Activated B cell treated with CpG ODN at 0.5 μM for 24 hours (primary cell): Measurements from ENCODE around the gene SLC9A3. TPM values are rescaled to one million over a fixed set of nuclear protein-coding genes. Genes with fewer than 3 reads are reported as not detected.

ENCODE experiments used
- ATAC-seq: fragments of 200-7000 bp; cut with Tn5 transposase; one replicate; pipeline ENCODE4 v1.10.0; 2021; ENCODE audit warnings: low read depth, mild to moderate bottlenecking, moderate library complexity
- CTCF ChIA-PET: fragments of 350-600 bp; sonication (Branson Sonifier 250); formaldehyde crosslinking; loops from one replicate; lab custom pipeline; 2021; ENCODE audit warnings: antibody characterized with exemption; lab: Charles Lee
- POLR2A ChIA-PET: fragments of 350-600 bp; sonication (Branson Sonifier 250); formaldehyde crosslinking; loops from one replicate; lab custom pipeline; 2021; ENCODE audit warnings: antibody characterized with exemption; lab: Charles Lee
- DNase-seq: peaks from one replicate; pipeline ENCODE4 v3.0.0; 2022
- H3K27ac Mint-ChIP-seq: one replicate; pipeline ENCODE4 v1.8.0; 2020; ENCODE audit warnings: mixed read lengths
- H3K27me3 Mint-ChIP-seq: one replicate; pipeline ENCODE4 v1.8.0; 2021; ENCODE audit warnings: mixed read lengths
- H3K36me3 Mint-ChIP-seq: one replicate; pipeline ENCODE4 v1.8.0; 2021; ENCODE audit warnings: low read depth, mixed read lengths
- H3K4me1 Mint-ChIP-seq: one replicate; pipeline ENCODE4 v1.8.0; 2021; ENCODE audit warnings: mixed read lengths
- H3K4me3 Mint-ChIP-seq: one replicate; pipeline ENCODE4 v1.8.0; 2020; ENCODE audit warnings: mild to moderate bottlenecking, mixed read lengths
- H3K9me3 Mint-ChIP-seq: one replicate; pipeline ENCODE4 v1.8.0; 2020; ENCODE audit warnings: mixed read lengths
- CTCF ChIP-seq: fragments of 200-600 bp; IDR thresholded peaks from one replicate; pipeline ENCODE4 v1.8.0; 2022; ENCODE audit warnings: antibody characterized with exemption, mild to moderate bottlenecking
- intact Hi-C: fragments of 100-400 bp; cut with micrococcal nuclease; formaldehyde crosslinking; loops from one replicate; pipeline ENCODE4 v1.15.1; 2024
- total RNA-seq: library from RNA; stranded (reverse); gene quantifications from 2 replicates; pipeline ENCODE4 v1.2.3, GENCODE V29; 2022

The SLC9A3 gene
- total RNA-seq: 0.20 and 0.42 TPM in 2 replicates

GRCh38 chr5:524234-524972 is at the start of gene SLC9A3:
TSS of gene SLC9A3 (minus strand) at chr5:524449.
- Mint-ChIP-seq H3K4me1 (peaks cover 39% of the 10 kb centered on the region), H3K27ac (no peak within 1 kb of the TSS), H3K9me3 (no peaks in the 10 kb centered on the region), H3K4me3 (peak within 1 kb of the TSS; percentile 29), H3K27me3 (peaks cover 58% of the 10 kb centered on the region), H3K36me3 (no peaks in the 10 kb centered on the region)
- TF ChIP-seq CTCF: no peak
- ATAC-seq (no peak), DNase-seq (no peak)
- POLR2A ChIA-PET: no interaction called here
- intact Hi-C loops: no loop called here
- CTCF ChIA-PET: no interaction called here

GRCh38 chr5:573976-574375 is 49.7 kb upstream of the SLC9A3 start:
- no peak for TF ChIP-seq CTCF
- H3K27me3 Mint-ChIP-seq: peaks cover 13% of the 10 kb centered on the region
- DNase-seq (no peak), ATAC-seq (no peak)
- no peak overlapping the region for H3K4me3 Mint-ChIP-seq
- H3K27ac Mint-ChIP-seq: no peak overlapping the region
- peaks cover 3% of the 10 kb centered on the region for H3K36me3 Mint-ChIP-seq
- intact Hi-C loops: no loop called here
- POLR2A ChIA-PET: no interaction called here
- peaks cover 5% of the 10 kb centered on the region for H3K4me1 Mint-ChIP-seq
- CTCF ChIA-PET: no interaction called here
- peaks cover 28% of the 10 kb centered on the region for H3K9me3 Mint-ChIP-seq

- DNase-seq (no peak), ATAC-seq (no peak)
- intact Hi-C loops: no loop called here
- Mint-ChIP-seq H3K9me3 (peaks cover 25% of the 10 kb centered on the region), H3K36me3 (peaks cover 3% of the 10 kb centered on the region), H3K27me3 (peaks cover 15% of the 10 kb centered on the region), H3K27ac (no peak overlapping the region), H3K4me3 (no peak overlapping the region), H3K4me1 (peaks cover 5% of the 10 kb centered on the region)
- CTCF ChIA-PET: no interaction called here
- no peak for TF ChIP-seq CTCF
- POLR2A ChIA-PET: no interaction called here
Observed at GRCh38 chr5:573206-573605, 49.0 kb upstream of the SLC9A3 start.

GRCh38 chr5:572398-573019 is 48.3 kb upstream of the SLC9A3 start:
- intact Hi-C loops: no loop called here
- Mint-ChIP-seq H3K36me3 (peaks cover 3% of the 10 kb centered on the region), H3K4me1 (peaks cover 5% of the 10 kb centered on the region), H3K9me3 (peaks cover 19% of the 10 kb centered on the region), H3K27ac (no peak overlapping the region), H3K27me3 (peaks cover 16% of the 10 kb centered on the region), H3K4me3 (no peak overlapping the region)
- ATAC-seq (no peak), DNase-seq (no peak)
- CTCF ChIA-PET: no interaction called here
- POLR2A ChIA-PET: no interaction called here
- TF ChIP-seq CTCF: no peak

- DNase-seq (no peak), ATAC-seq (no peak)
- H3K4me3 Mint-ChIP-seq: no peak overlapping the region
- H3K27me3 Mint-ChIP-seq: peaks cover 23% of the 10 kb centered on the region
- CTCF ChIA-PET: no interaction called here
- TF ChIP-seq CTCF: no peak
- POLR2A ChIA-PET: no interaction called here
- peaks cover 5% of the 10 kb centered on the region for H3K4me1 Mint-ChIP-seq
- no peak overlapping the region for H3K27ac Mint-ChIP-seq
- peaks cover 3% of the 10 kb centered on the region for H3K36me3 Mint-ChIP-seq
- intact Hi-C loops: no loop called here
- H3K9me3 Mint-ChIP-seq: peaks cover 18% of the 10 kb centered on the region
Observed at GRCh38 chr5:571791-572190, 47.5 kb upstream of the SLC9A3 start.
